Measurements from ENCODE around the gene CNTNAP2.

Gene CNTNAP2

GRCh38 chr7:147415991-147416390 is 1299.4 kb downstream of the CNTNAP2 start:
- DNase-seq = peak; percentile 36

- DNase-seq = peak; percentile 31
Observed at GRCh38 chr7:147418966-147419365, 1302.4 kb downstream of the CNTNAP2 start.

GRCh38 chr7:147423875-147424274 is 1307.3 kb downstream of the CNTNAP2 start:
- no peak for DNase-seq

GRCh38 chr7:147428075-147428474 is 1311.5 kb downstream of the CNTNAP2 start:
- DNase-seq = no peak

- DNase-seq = no peak
Observed at GRCh38 chr7:147429961-147430360, 1313.4 kb downstream of the CNTNAP2 start.

- peak; percentile 71 for DNase-seq
Observed at GRCh38 chr7:147432079-147432478, 1315.5 kb downstream of the CNTNAP2 start.

- no peak for DNase-seq
Observed at GRCh38 chr7:147432576-147432975, 1316.0 kb downstream of the CNTNAP2 start.

- no peak for DNase-seq
Observed at GRCh38 chr7:147436718-147437117, 1320.1 kb downstream of the CNTNAP2 start.

GRCh38 chr7:147438216-147438615 is 1321.6 kb downstream of the CNTNAP2 start:
- peak; percentile 54 for DNase-seq

- no peak for DNase-seq
Observed at GRCh38 chr7:147443942-147444341, 1327.3 kb downstream of the CNTNAP2 start.

- no peak for DNase-seq
Observed at GRCh38 chr7:147452816-147453215, 1336.2 kb downstream of the CNTNAP2 start.

GRCh38 chr7:147465223-147465622 is 1348.6 kb downstream of the CNTNAP2 start:
- DNase-seq = no peak

GRCh38 chr7:147472556-147472955 is 1356.0 kb downstream of the CNTNAP2 start:
- DNase-seq = no peak

- no peak for DNase-seq
Observed at GRCh38 chr7:147474862-147475261, 1358.3 kb downstream of the CNTNAP2 start.

GRCh38 chr7:147477526-147477925 is 1360.9 kb downstream of the CNTNAP2 start:
- DNase-seq = no peak

GRCh38 chr7:147478796-147479195 is 1362.2 kb downstream of the CNTNAP2 start:
- no peak for DNase-seq

- DNase-seq = peak; percentile 51
Observed at GRCh38 chr7:147483634-147484292, 1367.2 kb downstream of the CNTNAP2 start.

GRCh38 chr7:147485660-147486210 is 1369.1 kb downstream of the CNTNAP2 start:
- no peak for DNase-seq

- peak; percentile 39 for DNase-seq
Observed at GRCh38 chr7:147492606-147493005, 1376.0 kb downstream of the CNTNAP2 start.

- DNase-seq = no peak
Observed at GRCh38 chr7:147496209-147496608, 1379.6 kb downstream of the CNTNAP2 start.

GRCh38 chr7:147497246-147497645 is 1380.6 kb downstream of the CNTNAP2 start:
- DNase-seq = no peak

GRCh38 chr7:147498081-147498480 is 1381.5 kb downstream of the CNTNAP2 start:
- DNase-seq = no peak

- DNase-seq = peak; percentile 91
Observed at GRCh38 chr7:147509035-147509501, 1392.5 kb downstream of the CNTNAP2 start.

GRCh38 chr7:147509541-147510200 is 1393.1 kb downstream of the CNTNAP2 start:
- peak; percentile 80 for DNase-seq

Data from fibroblast of skin of scalp (primary cell).